Naive B cell (primary cell): ENCODE results near the gene DNMT1. TPM values are rescaled to one million over a fixed set of nuclear protein-coding genes. Genes with fewer than 3 reads are reported as not detected.

Experiments used
- ATAC-seq, 2 donors: fragments of 150-1000 bp; cut with Tn5 transposase; 2 replicates each; pipeline ENCODE4 v1.10.0; 2021; ENCODE audit warnings: low read depth in 2 of 2, mild to moderate bottlenecking in 2 of 2, moderate library complexity in 2 of 2
- DNase-seq: peaks from one replicate; pipeline ENCODE4 v3.0.0; 2022
- H3K27ac Mint-ChIP-seq, 6 donors: one replicate each; pipeline ENCODE4 v1.8.0; 2020 to 2022; ENCODE audit warnings: mild to moderate bottlenecking in 6 of 6, mixed read lengths in 6 of 6, moderate library complexity in 5 of 6, inconsistent platforms in 2 of 6
- H3K27me3 Mint-ChIP-seq, 3 donors: one replicate each; pipeline ENCODE4 v1.8.0; 2021 to 2022; ENCODE audit warnings: mixed read lengths in 3 of 3, mild to moderate bottlenecking in 1 of 3
- H3K36me3 Mint-ChIP-seq, 2 donors: one replicate each; pipeline ENCODE4 v1.8.0; 2020 to 2022; ENCODE audit warnings: mixed read lengths in 2 of 2, inconsistent platforms in 1 of 2, mild to moderate bottlenecking in 1 of 2
- H3K4me1 Mint-ChIP-seq, 3 donors: one replicate each; pipeline ENCODE4 v1.8.0; 2020 to 2022; ENCODE audit warnings: mixed read lengths in 3 of 3, inconsistent platforms in 1 of 3, mild to moderate bottlenecking in 1 of 3, moderate library complexity in 1 of 3
- H3K4me3 Mint-ChIP-seq, 8 donors: one replicate each; pipeline ENCODE4 v1.8.0; 2020 to 2022; ENCODE audit warnings: mild to moderate bottlenecking in 8 of 8, mixed read lengths in 8 of 8, moderate library complexity in 8 of 8, inconsistent platforms in 2 of 8
- H3K9me3 Mint-ChIP-seq, 7 donors: one replicate each; pipeline ENCODE4 v1.8.0; 2020 to 2022; ENCODE audit warnings: mixed read lengths in 7 of 7, mild to moderate bottlenecking in 5 of 7, inconsistent platforms in 2 of 7, moderate library complexity in 1 of 7
- polyA plus RNA-seq, 6 donors: library from polyadenylated mRNA; unstranded; fragments of 300-500 nt; fragmentation: Illumina TruSeq; gene quantifications; one replicate each; pipeline ENCODE4 v1.2.3, GENCODE V29; 2021; ENCODE audit warnings: low read depth in 6 of 6

The DNMT1 gene
- polyA plus RNA-seq, 6 donors from 2014 or later = 13.9 to 56.7 (median 31.3) TPM

DNA sequence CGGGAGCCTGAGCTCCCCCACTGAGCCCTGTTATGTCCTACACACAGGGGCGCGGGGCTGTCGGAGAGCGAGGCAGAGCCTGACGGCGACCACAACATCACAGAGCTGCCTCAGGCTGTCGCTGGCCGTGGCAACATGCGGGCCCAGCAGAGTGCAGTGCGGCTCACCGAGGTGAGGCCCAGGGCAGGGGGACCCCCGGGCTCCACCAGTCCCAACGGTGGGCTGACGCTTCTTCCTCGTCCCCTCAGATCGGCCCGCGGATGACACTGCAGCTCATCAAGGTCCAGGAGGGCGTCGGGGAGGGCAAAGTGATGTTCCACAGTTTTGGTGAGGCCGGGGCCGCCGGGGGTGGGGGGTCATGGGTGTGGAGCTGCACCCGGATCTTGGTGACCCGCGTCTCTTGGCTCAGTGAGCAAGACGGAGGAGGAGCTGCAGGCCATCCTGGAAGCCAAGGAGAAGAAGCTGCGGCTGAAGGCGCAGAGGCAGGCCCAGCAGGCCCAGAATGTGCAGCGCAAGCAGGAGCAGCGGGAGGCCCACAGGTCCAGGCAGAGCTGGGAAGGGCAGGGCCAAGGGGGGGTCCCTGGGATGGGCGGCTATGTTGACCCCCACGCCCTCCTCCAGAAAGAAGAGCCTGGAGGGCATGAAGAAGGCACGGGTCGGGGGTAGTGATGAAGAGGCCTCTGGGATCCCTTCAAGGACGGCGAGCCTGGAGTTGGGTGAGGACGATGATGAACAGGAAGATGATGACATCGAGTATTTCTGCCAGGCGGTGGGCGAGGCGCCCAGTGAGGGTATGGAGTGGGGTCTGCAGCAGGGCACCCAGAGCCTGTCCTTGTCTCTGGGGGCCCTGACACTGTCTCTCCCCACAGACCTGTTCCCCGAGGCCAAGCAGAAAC is 84.4 kb downstream of the DNMT1 start:
- DNase-seq = no peak

DNA sequence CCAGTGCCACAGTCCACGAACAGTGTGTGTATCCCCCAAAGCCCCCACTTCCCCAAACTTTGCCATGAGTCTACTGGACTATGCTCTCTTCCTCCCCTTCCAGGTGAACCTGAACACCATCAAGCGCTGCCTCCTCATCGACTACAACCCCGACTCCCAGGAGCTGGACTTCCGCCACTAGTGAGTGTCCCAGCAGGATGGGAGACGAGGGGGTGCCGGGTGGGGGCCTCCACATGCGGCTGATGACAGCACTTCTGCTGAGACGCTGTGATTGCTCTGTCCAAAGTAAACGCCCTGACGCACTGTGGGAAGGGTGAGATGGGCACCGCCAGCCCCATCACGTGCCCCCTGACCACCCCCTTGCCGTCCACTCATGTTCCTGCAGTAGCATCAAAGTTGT is 85.2 kb downstream of the DNMT1 start:
- Mint-ChIP-seq H3K4me1 (peaks cover 48 to 63% (median 58%) of the 10 kb centered on the region in 3 donors), H3K27me3 (no peaks in the 10 kb centered on the region), H3K36me3 (peaks cover 4 to 7% of the 10 kb centered on the region in 2 donors), H3K4me3 (peak overlapping the region in 4 of 8 donors; percentile 6 to 66 (median 18)), H3K9me3 (peaks cover 0 to 4% (median 0%) of the 10 kb centered on the region in 7 donors), H3K27ac (peak overlapping the region in 2 of 6 donors; percentile 57 to 71)
- ATAC-seq (no peak), DNase-seq (no peak)

More for the DNA sequence above, 84.4 kb downstream of the DNMT1 start:
- peak overlapping the region in 5 of 6 donors; percentile 22 to 88 (median 63) for H3K27ac Mint-ChIP-seq
- peaks cover 0 to 2% (median 0%) of the 10 kb centered on the region in 7 donors for H3K9me3 Mint-ChIP-seq
- no peaks in the 10 kb centered on the region for H3K27me3 Mint-ChIP-seq
- peaks cover 4 to 7% of the 10 kb centered on the region in 2 donors for H3K36me3 Mint-ChIP-seq
- ATAC-seq = no peak
- peaks cover 43 to 55% (median 51%) of the 10 kb centered on the region in 3 donors for H3K4me1 Mint-ChIP-seq
- peak overlapping the region in 7 of 8 donors; percentile 35 to 76 (median 61) for H3K4me3 Mint-ChIP-seq

DNA sequence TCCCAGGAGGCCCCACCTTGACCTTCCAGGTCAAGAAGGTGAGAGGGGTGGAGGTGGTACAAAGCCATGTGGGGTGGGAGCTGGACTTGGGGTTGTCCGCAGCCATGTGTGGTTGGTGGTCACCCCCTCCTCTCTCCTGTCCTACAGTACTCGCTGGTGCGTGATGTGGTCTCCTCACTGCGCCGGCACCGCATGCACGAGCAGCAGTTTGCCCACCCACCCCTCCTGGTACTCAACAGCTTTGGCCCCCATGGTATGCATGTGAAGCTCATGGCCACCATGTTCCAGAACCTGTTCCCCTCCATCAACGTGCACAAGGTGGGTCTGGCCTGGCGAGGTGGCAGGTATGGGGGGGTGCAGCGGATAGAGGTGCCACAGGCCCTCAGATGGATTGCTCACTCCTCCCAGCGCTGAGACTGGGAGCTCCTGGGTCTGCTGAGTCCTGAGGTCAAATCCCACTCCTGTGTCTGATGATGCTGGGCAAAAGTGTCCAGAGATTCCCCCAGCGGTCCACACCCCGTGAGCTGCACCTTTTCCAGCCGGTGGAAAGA is 86.9 kb downstream of the DNMT1 start:
- no peaks in the 10 kb centered on the region for H3K27me3 Mint-ChIP-seq
- H3K4me1 Mint-ChIP-seq = peaks cover 54 to 66% (median 64%) of the 10 kb centered on the region in 3 donors
- DNase-seq (no peak), ATAC-seq (no peak)
- H3K4me3 Mint-ChIP-seq = peak overlapping the region in 7 of 8 donors; percentile 19 to 92 (median 84)
- peak overlapping the region in 2 of 6 donors; percentile 84 to 100 for H3K27ac Mint-ChIP-seq
- H3K9me3 Mint-ChIP-seq = peaks cover 0 to 4% (median 0%) of the 10 kb centered on the region in 7 donors
- peaks cover 4 to 7% of the 10 kb centered on the region in 2 donors for H3K36me3 Mint-ChIP-seq

DNA sequence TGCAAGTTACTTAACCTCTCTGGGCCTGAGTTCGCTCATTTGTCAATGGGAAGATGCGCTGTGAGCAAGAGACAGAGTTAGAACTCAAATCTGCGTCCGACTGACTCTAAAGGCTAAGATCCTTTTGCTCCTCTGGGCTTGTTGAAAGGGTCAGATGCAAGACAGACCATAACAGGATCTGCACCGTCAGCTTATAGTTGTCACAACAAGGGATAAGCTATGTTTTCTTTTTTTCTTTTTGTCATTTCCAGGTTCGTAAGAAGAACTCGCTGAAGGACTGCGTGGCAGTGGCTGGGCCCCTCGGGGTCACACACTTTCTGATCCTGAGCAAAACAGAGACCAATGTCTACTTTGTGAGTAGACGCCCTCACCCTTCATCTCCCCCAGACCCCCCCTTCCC is 87.5 kb downstream of the DNMT1 start:
- DNase-seq (no peak), ATAC-seq (no peak)
- H3K36me3 Mint-ChIP-seq = peaks cover 4 to 7% of the 10 kb centered on the region in 2 donors
- H3K9me3 Mint-ChIP-seq = peaks cover 0 to 4% (median 0%) of the 10 kb centered on the region in 7 donors
- peaks cover 54 to 66% (median 64%) of the 10 kb centered on the region in 3 donors for H3K4me1 Mint-ChIP-seq
- peak overlapping the region in 5 of 6 donors; percentile 34 to 100 (median 93) for H3K27ac Mint-ChIP-seq
- no peaks in the 10 kb centered on the region for H3K27me3 Mint-ChIP-seq
- H3K4me3 Mint-ChIP-seq = peak overlapping the region; percentile 66 to 94 (median 88)

DNA sequence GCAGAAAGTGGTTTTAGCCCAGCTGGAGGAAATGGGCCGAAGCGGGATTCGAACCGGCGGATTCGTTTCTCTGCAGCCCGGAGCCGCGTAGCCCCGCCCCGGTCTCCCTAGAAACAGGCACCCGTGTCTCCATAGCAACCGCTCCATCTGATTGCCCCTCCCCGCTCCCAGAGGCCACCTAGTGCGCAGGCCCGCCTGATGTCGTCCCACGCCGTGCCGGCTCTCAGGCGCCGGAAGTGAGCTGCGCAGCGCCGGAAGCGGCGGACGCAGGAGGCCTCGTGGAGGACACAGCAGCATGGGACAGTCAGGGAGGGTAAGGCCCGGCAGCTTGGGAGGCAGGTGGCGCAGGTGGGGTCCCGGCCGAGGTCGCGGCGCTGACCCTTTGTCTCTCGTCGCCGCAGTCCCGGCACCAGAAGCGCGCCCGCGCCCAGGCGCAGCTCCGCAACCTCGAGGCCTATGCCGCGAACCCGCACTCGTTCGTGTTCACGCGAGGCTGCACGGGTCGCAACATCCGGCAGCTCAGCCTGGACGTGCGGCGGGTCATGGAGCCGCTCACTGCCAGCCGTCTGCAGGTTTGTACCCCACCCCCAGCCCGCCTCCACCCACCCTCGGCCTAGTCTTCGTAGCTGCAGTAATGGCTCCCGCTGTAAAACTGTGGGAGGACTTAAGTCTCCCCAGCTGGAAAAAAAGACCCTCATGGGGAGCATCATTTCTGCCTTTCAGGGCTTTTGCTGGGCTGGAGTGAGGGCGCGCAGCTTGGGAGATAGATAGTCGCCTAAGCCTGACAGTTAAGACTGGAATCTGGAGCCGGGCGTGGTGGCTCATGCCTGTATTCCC is 88.4 kb downstream of the DNMT1 start, which contains the start of gene PPAN:
Gene PPAN (plus strand): TSS at position 263 of the 837 bp plus-strand sequence. CDS start 33 bp downstream, at position 296.
- DNase-seq (peak; percentile 96), ATAC-seq (peak; percentile 59 to 63)
- Mint-ChIP-seq H3K9me3 (peaks cover 0 to 4% (median 0%) of the 10 kb centered on the region in 7 donors), H3K36me3 (peaks cover 4 to 7% of the 10 kb centered on the region in 2 donors), H3K27ac (peak within 1 kb of the TSS; percentile 96 to 100 (median 96)), H3K4me1 (peaks cover 53 to 66% (median 61%) of the 10 kb centered on the region in 3 donors), H3K27me3 (no peaks in the 10 kb centered on the region), H3K4me3 (peak within 1 kb of the TSS; percentile 66 to 94 (median 88))

DNA sequence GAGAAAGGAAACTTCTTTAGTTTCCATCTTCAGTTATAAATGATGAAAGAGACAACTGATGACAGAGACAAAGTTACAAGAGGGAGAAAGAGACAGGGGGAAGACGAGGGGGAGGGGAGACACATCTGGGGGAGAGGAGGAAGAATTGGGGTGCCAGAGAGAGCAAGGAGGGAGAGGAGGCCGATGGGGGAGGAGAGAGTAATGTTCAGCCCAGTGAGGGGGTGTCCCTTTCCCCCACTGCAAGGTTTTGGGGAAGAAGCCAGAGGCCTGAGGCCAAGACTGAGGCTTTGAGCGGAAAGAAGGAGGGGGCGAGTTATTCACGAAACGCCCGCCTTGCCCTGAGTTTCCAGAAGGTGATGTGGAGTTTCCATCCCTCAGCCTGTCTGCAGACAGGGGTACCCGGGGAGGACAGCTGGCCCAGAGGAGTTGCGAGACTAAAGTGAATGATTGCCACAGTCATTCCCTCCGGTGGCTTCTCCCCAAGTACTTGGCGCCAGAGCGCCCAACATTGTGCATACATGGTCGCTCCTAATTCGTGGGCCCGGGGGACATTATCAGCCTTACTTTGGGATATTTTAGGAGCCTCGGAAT is 89.1 kb downstream of the DNMT1 start:
- peaks cover 50 to 67% (median 55%) of the 10 kb centered on the region in 3 donors for H3K4me1 Mint-ChIP-seq
- ATAC-seq = no peak
- peak overlapping the region; percentile 66 to 94 (median 88) for H3K4me3 Mint-ChIP-seq

DNA sequence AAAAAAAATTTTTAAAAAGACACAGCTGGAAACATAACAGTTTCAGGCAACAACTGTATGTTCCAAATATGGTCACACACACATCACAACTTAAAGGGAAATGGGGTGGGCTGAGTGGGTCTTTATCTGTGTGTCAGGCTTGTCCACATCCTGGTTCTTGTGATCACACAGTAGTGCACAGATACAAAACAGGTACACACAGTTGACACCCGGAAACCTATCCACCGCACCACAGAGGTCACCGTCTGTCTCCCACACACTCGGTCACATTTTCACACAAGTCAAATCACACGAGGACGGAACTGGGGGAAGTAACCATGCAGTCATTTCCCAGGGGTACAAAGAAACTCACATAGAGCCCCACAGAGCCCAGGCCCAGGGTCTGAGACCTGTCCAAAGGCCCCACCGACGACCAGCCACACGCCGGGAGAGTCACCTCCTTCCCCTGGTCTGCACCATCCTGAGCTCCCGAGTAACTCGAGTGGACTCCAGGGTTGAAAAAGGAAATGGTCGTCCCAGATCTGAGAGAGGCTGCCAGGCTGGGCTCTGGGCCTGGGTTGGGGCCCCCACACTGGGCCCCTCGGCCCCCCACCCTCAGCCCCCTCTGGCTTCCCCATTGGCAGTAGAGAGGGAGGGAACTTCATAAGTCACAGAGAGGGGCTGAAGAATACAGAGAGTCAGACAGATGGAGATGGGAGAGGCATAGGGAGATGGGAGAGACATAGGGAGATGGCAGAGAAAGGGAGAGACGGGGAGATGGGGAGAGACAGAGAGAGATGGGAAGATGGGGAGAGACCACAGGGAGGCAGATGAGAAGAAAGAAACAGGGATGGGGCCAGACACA is 89.9 kb downstream of the DNMT1 start:
- ATAC-seq (peak; percentile 28 to 56), DNase-seq (peak; percentile 69)
- Mint-ChIP-seq H3K4me3 (peak overlapping the region; percentile 66 to 94 (median 88)), H3K27ac (peak overlapping the region; percentile 96 to 100 (median 96)), H3K9me3 (peaks cover 0 to 4% (median 0%) of the 10 kb centered on the region in 7 donors), H3K4me1 (peaks cover 48 to 65% (median 56%) of the 10 kb centered on the region in 3 donors), H3K27me3 (no peaks in the 10 kb centered on the region), H3K36me3 (peaks cover 0 to 4% of the 10 kb centered on the region in 2 donors)

More for the DNA sequence above, 89.1 kb downstream of the DNMT1 start:
- no peak for DNase-seq
- Mint-ChIP-seq H3K36me3 (peaks cover 4% of the 10 kb centered on the region in 2 donors), H3K27me3 (no peaks in the 10 kb centered on the region), H3K9me3 (peaks cover 0 to 4% (median 0%) of the 10 kb centered on the region in 7 donors), H3K27ac (peak overlapping the region; percentile 96 to 100 (median 96))

DNA sequence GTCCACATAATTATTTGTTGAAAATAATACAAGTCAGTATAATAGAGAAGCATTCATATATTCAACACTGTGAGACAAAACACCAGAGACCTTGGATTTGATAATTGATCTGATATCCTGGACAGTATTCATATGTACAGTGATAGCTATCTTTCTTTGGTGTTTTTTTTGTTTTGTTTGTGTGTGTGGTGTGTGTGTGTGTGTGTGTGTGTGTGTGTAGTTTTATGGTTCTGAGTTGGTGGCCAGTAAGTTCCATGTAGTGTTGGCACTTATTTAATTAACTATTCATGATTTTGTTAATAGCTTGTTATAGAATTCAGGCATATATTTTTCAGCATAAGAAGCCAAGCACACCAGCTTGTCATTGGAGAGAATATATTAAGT is 90.6 kb downstream of the DNMT1 start:
- ATAC-seq (no peak), DNase-seq (no peak)
- Mint-ChIP-seq H3K9me3 (peaks cover 0 to 4% (median 0%) of the 10 kb centered on the region in 7 donors), H3K4me3 (peak overlapping the region in 4 of 8 donors; percentile 59 to 84 (median 68)), H3K27ac (peak overlapping the region; percentile 96 to 100 (median 96)), H3K4me1 (peaks cover 54 to 70% (median 64%) of the 10 kb centered on the region in 3 donors), H3K27me3 (no peaks in the 10 kb centered on the region), H3K36me3 (peaks cover 0 to 4% of the 10 kb centered on the region in 2 donors)

DNA sequence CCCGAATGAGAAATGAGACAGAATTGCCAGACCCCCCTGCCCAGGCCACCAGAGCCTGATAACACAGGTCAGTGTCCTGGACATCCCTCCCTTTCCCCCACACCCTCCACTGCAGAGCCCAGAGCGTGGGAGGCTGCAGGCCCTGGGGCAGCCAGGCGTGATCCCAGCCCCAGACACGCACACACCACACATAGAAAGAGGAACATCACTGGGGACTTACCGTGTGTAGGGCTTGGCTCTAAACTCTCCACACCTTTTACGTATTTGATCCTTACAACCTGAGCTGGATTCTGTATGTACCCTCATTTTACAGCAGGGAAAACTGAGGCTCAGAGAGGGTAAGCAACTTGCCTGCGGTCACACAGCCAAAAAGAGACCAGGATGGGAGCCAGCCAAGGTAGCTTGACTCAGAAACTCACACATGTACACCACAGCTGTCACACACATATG is 91.9 kb downstream of the DNMT1 start:
- Mint-ChIP-seq H3K4me3 (peak overlapping the region; percentile 68 to 87 (median 80)), H3K27ac (peak overlapping the region; percentile 97 to 100 (median 99)), H3K4me1 (peaks cover 58 to 80% (median 69%) of the 10 kb centered on the region in 3 donors), H3K36me3 (peaks cover 0 to 4% of the 10 kb centered on the region in 2 donors), H3K9me3 (peaks cover 0 to 4% (median 0%) of the 10 kb centered on the region in 7 donors), H3K27me3 (no peaks in the 10 kb centered on the region)
- peak; percentile 71 to 78 for ATAC-seq
- peak; percentile 82 for DNase-seq

DNA sequence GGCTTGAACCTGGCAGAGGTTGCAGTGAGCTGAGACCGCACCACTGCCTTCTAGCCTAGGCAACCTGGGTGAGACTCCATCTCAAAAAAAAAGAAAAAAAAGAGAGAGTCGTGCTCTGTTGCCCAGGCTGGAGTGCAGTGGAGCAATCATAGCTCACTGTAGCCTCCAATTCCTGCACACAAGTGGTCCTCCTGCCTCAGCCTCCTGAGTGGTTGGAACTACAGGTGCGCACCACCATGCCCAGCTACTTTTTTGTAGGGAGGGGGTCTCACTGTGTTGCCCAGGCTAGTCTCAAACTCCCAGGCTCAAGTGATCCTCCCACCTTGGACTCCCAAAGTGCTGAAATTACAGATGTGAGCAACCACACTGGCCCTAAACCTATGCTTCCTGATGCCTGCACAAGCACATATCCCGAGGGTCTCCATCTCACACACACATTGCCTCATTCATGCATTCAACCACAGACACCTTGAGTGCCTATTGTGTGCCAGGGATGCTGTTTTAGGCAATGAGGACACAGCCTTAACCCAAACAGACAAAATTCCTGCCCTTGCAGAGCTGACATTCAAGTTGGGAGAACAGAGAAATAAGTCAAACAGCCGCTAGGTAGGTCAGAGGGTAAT is 94.5 kb downstream of the DNMT1 start:
- Mint-ChIP-seq H3K4me3 (peak overlapping the region in 7 of 8 donors; percentile 17 to 69 (median 33)), H3K9me3 (peaks cover 0 to 2% (median 0%) of the 10 kb centered on the region in 7 donors), H3K27ac (peak overlapping the region in 4 of 6 donors; percentile 33 to 97 (median 68)), H3K4me1 (peaks cover 45 to 70% (median 51%) of the 10 kb centered on the region in 3 donors), H3K36me3 (no peaks in the 10 kb centered on the region), H3K27me3 (no peaks in the 10 kb centered on the region)
- ATAC-seq = no peak
- no peak for DNase-seq

DNA sequence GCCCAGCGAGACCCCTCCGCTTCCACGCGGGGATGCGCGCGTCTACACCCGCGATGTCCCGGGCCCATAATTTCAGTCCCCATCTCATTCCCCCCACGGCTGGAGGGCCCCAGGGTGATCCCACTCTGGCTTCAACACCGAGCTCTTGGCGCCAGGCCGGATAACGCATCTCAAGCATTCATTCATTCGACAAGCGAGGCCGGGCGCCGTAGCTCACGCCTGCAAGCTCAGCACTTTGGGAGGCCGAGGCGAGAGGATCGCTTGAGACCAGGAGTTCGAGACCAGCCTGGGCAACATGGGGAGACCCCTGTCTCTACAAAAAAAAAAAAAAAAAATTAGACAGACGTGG is 98.2 kb downstream of the DNMT1 start:
- DNase-seq = no peak
- H3K27ac Mint-ChIP-seq = peak overlapping the region in 3 of 6 donors; percentile 49 to 82 (median 57)
- H3K4me3 Mint-ChIP-seq = peak overlapping the region in 7 of 8 donors; percentile 35 to 74 (median 57)
- no peaks in the 10 kb centered on the region for H3K9me3 Mint-ChIP-seq
- peaks cover 30 to 46% (median 31%) of the 10 kb centered on the region in 3 donors for H3K4me1 Mint-ChIP-seq
- peaks cover 6 to 21% of the 10 kb centered on the region in 2 donors for H3K36me3 Mint-ChIP-seq
- ATAC-seq = no peak
- no peaks in the 10 kb centered on the region for H3K27me3 Mint-ChIP-seq
